IPS-NIHi7 (cell line): Measurements from ENCODE around the gene ORAI1.
A peak's percentile ranks its signal among the peaks of the same experiment; 100 is the strongest.
"Not testable (repeated sequence)": the region's sequence is repeated elsewhere in the genome, so short reads cannot be mapped to it uniquely, and the experiment has no call there.

Source experiments
- DNase-seq: peaks from one replicate; pipeline ENCODE4 v3.0.0; 2012; ENCODE audit warnings: mixed read lengths; ENCODE audit errors: extremely low spot score

The ORAI1 gene

DNA sequence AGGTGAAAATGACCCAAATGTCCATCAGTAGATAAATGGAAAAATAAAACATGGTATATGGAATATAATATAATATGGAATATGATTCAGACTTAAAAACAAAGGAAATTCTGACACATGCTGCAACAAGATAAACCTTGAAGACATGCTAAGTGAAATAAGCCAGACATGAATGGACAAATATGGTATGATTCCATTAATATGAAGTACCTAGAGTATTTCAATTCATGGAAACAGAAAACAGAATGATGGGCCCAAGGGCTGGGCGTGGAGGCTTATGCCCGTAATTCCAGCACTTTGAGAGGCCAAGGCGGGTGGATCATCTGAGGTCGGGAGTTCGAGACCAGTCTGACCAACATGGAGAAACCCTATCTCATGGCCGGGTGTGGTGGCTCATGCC is 22.7 kb upstream of the ORAI1 start:
- DNase-seq, result no peak

DNA sequence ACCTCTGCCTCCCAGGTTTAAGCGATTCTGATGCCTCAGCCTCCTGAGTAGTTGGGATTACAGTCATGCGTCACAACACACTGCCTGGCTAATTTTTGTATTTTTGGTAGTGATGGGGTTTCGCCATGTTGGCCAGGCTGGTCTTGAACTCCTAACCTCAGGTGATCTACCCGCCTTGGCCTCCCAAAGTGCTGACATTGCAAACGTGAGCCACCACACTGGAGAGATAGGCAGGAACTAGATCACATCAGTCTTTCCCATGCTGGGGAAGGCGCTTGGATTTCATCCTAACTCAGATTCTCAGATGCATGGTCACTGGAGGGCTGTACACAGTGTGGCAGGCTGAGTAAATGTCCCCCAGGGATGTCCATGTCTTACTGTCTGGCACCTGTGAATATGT is 18.0 kb upstream of the ORAI1 start:
- DNase-seq, result no peak

DNA sequence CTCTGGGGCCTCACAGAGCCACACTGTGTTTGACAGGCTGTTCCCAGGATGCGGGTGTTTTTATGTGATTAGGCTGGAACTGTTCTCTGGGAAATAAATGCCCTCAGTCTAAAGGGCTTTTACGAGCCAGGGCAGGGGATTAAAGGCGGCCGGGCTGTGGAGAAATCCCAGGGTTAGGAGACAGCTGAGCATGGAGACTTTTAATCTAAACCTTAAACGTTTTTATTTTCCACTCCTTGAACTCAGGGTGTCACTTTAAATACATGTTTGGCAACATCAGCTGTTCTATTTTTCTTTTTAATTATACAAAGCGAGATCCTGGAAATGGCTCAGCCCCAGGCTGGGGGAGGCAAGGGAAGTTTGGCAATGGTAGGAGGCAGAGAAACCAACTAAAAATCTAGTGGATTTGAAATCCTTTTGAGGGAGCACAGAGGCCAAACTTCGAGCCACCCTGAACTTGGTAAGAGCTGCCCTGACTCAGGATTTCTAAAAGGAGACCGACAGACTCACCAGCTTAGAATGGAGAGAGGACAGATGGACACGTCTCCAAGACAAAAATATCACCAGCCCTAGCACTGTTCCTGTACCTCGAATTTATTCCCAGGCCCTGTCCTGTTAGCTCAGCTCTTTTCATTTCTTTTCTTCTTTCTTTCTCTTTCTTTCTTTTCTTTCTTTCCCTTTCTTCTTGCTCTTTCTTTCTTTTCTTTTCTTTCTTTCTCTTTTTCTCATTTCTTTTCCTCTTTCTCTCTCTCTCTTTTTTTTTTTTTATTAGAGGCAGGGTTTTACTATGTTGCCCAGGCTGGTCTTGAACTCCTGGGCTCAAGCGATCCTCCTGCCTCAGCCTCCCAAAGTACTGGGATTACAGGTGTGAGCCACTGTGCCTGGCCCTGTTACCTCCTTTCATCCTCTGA is 15.8 kb upstream of the ORAI1 start:
- DNase-seq, result peak; percentile 8

DNA sequence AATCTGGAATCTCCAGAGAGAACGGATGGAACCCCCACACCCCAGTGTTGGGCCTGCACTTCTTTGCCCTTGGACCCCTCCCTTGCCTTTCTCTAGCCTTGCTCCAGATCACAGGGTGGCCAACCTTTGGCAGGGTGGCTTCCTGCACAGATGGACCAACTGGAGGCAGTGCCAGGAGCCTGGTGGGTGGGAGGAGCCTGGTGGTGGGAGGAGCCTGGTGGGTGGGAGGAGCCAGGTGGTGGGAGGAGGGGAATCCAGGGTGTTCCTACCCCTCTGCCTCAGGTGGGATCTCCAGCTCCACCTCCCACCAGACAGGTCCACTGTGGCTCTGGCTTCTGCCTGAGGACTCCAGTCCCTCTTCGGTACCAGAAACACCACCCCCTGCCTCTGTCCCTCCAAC is 15.0 kb upstream of the ORAI1 start:
- DNase-seq, result peak; percentile 87

DNA sequence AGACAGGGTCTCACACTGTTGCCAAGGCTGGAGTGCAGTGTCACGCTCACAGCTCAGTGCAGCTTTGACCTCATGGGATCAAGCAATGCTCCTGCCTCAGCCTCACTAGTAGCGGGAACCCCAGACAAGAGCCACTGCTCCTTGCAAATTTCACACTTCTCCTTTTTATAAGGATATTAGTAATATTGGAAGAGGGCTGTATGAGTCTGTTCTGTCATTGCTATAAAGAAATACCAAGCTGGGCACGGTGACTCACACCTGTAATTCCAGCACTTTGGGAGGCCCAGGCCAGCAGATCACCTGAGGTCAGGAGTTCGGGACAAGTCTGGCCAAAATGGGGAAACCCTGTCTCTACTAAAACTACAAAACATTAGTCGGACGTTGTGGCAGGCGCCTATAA is 12.9 kb upstream of the ORAI1 start:
- no peak for DNase-seq

DNA sequence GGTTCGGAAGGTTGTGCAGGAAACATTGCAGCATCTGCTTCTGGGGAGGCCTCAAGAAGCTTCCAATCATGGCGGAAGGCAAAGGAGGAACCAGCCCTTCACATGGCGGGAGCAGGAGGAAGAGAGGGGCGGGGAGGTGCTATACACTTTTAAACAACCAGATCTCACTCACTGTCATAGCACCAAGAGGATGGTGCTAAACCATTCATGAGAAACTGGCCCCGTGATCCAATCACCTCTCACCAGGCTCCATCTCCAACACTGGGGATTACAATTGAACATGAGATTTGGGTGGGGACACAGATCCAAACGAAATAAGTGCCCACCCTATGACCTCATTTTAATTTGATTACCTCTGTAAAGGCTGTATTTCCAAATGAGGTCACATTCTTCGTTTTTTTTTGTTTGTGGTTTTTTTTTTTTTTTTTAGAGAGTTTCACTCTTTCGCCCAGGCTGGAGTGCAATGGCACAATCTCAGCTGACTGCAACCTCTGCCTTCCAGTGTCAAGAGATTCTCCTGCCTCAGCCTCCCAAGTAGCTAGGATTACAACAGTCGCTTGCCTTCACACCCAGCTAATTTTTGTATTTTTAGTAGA is 11.4 kb upstream of the ORAI1 start:
- no peak for DNase-seq

GRCh38 chr12:121618659-121619233 is 7.6 kb upstream of the ORAI1 start:
- DNase-seq, result no peak

DNA sequence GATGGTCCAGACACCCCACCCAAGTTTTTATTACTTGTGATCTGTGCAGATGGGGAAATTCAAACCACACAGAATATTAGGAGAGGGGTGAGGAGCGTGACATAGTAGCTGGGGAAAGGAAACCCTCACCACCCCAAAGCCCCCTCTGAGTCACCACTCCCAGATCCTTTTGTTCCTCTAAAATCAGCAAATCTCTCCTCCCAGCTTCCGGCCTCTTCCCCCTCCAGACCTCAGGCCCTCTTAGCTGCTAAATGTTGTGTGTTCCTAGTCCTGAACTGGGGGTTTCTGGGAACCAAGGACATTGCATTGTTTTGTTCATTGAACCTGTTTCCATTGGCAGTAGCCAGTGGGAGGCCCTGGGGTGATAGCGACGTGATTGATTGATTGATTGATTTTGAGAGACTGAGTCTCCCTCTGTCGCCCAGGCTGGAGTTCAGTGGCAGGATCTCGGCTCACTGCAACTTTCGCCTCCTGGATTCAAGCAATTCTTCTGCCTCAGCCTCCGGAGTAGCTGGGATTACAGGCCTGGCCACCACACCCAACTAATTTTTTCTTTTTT is 5.9 kb upstream of the ORAI1 start:
- DNase-seq, result peak; percentile 58

- peak; percentile 51 for DNase-seq
Observed at GRCh38 chr12:121626853-121627640, 717 bp downstream of the ORAI1 start.

DNA sequence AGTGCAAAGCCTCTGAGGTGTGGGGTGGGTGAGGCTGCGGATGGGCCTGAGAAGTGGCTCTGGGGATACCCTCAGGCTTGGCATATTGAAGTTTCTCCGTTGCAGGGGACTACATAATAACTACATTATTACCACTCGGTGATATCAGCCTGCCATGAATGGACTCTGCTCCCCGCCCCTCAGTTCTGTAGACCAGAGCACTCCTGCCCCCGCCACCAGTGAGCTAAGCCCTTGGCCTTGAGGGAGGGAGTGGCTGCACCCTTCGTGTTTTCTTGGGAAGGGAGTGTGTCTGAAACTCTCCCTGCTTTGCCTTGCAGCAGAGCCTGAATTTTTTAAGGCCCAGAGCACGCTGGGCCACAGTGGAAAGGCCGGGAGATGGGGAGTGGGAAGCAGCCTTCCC is 1.7 kb downstream of the ORAI1 start:
- peak; percentile 10 for DNase-seq

GRCh38 chr12:121628536-121628935 is 2.2 kb downstream of the ORAI1 start:
- no peak for DNase-seq

DNA sequence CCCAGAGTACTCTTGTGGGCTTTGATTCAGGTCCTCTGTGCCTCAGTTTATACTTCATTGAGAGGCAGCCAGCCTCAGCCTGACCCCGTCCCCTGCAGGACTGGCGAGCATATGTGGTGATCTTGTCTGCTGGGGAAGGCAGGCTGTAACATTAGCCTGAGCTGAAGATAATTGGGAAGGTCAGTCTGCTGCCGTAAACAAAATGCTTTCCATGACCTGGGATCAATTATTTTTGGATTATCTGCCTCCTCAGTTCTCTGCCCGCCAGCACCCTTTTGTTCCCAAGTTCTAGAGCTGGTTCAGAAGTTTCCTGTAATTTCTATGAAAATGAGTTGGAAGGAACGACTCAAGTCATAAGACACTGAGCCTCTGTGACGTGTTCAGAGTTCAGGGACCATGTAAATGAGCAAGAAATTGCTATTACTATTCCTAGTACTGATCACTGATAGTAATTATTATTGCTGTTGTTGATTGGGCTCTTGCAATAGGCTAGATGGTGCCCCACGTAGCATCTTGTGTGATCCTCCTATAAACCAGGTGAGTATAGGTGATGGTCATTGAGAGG is 4.5 kb downstream of the ORAI1 start:
- no peak for DNase-seq

DNA sequence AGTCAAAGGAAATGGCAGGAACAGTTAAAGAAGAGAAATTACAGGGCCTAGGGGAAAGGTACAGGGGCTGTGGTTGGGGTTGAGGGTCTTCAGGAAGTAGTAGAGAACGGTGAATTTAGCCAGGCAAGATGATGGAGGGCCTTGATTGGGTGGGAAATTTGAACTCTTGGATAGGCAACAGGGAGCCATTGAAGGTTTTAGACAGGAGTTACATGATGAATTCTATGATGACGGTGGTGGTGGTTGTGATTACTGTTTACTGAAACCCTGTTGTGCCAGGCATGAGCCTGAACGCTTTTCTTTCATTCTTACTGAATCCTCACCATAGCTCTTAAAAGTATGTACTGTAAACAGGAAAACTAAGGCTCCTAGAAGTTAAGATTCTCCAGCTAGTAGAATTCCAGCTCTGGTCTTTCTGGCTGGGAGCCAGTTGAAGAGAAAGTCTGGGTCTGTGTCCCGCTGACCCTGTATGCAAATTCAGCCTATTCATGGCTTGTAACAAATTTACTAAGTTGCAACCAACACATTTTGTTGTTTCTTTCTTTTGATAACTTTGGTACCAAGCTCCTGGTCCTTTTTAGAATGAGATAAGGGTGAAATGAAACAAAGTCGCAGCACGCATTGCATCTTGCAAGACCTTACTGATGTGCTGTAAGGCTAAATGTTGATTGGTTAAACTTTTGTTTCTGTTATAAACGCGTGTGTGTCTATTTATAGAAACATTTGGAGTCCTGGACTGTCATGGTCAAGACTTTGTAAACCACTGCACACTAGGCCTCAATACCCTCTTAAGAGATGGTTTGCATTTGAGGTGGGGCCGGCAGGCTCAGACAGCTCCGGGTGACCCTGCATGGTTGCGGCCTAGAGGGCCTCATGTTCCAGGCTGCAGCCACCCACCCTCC is 6.0 kb downstream of the ORAI1 start:
- DNase-seq, result no peak

DNA sequence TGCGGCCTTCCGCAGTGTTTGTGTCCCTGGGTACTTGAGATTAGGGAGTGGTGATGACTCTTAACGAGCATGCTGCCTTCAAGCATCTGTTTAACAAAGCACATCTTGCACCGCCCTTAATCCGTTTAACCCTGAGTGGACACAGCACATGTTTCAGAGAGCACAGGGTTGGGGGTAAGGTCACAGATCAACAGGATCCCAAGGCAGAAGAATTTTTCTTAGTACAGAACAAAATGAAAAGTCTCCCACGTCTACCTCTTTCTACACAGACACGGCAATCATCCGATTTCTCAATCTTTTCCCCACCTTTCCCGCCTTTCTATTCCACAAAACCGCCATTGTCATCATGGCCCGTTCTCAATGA is 7.5 kb downstream of the ORAI1 start:
- DNase-seq, result not testable (repeated sequence)

DNA sequence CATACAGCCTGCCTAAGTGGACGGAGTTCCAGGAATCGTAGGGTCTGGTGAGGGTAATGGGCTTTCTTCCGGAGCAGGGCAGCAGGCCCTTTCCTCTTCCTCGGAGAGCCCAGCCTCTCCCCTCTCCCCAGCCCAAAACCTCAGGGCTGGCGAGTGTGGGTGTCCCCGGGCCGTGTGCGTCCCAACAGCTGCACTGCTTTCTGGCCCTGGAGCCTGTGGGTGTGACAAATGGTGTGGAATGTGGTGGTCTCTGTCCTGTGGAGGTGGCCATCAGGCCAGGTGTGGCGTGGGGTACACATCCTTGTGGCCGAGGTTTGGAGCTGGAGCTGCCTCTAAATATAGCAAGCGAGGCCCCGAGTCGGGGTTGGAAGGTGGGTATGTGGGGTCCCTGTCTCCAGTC is 8.5 kb downstream of the ORAI1 start:
- DNase-seq, result no peak

GRCh38 chr12:121637231-121637914 is 11.0 kb downstream of the ORAI1 start:
- DNase-seq, result no peak

- DNase-seq, result no peak
Observed at GRCh38 chr12:121638298-121639202, 12.2 kb downstream of the ORAI1 start.

GRCh38 chr12:121641343-121641630 is 15.0 kb downstream of the ORAI1 start:
- DNase-seq, result no peak

DNA sequence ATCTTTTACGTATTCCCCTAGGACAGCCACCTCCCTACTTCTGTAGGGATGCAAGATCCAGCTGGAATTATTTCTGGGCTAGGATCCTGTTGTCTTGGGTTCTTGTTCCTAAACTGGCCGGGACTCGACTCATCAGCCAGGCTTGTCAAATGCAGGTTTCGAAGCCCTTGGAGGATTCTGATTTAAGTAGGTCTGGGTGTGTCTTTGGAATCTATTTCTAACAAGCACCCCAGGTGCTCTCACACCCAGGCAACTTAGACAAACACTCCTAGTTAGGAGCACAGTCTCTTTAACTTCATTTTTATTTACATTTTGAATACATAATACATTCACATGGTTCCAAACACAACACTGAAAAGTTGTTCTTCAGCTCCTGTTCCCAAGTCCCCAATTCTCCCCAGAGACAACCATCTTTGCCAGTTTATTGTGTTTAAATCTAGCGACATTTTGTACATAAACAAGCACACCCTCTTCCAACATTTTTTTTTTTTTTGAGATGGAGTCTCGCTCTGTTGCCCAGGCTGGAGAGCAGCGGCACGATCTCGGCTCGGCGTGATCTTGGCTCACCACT is 22.2 kb downstream of the ORAI1 start:
- no peak for DNase-seq
